NB4 (cell line): ENCODE measurements around the gene CCT7.

ENCODE experiments used
- DNase-seq: peaks from one replicate; pipeline ENCODE4 v3.0.0; 2010; ENCODE audit warnings: low read depth
- H3K4me3 ChIP-seq: one replicate; pipeline ENCODE4 v1.5.1; 2011; ENCODE audit warnings: mild to moderate bottlenecking, low read depth, low read length, moderate library complexity
- MYC ChIP-seq: IDR thresholded peaks from 2 replicates; pipeline ENCODE4 v1.6.1; 2011; ENCODE audit warnings: low read depth, low read length
- POLR2A ChIP-seq: IDR thresholded peaks from 2 replicates; pipeline ENCODE4 v1.6.1; 2011; ENCODE audit warnings: mild to moderate bottlenecking; ENCODE audit not compliant: insufficient read length; ENCODE audit errors: extremely low read depth
- TF ChIP-seq, protein P1 (sequence below): IDR thresholded peaks from one replicate; pipeline ENCODE4 v1.5.1; 2012; ENCODE audit warnings: low read depth, low read length
- TF ChIP-seq, protein P2 (sequence below): IDR thresholded peaks from 2 replicates; pipeline ENCODE4 v1.6.1; 2011; ENCODE audit warnings: low read depth, low read length

Gene CCT7

DNA sequence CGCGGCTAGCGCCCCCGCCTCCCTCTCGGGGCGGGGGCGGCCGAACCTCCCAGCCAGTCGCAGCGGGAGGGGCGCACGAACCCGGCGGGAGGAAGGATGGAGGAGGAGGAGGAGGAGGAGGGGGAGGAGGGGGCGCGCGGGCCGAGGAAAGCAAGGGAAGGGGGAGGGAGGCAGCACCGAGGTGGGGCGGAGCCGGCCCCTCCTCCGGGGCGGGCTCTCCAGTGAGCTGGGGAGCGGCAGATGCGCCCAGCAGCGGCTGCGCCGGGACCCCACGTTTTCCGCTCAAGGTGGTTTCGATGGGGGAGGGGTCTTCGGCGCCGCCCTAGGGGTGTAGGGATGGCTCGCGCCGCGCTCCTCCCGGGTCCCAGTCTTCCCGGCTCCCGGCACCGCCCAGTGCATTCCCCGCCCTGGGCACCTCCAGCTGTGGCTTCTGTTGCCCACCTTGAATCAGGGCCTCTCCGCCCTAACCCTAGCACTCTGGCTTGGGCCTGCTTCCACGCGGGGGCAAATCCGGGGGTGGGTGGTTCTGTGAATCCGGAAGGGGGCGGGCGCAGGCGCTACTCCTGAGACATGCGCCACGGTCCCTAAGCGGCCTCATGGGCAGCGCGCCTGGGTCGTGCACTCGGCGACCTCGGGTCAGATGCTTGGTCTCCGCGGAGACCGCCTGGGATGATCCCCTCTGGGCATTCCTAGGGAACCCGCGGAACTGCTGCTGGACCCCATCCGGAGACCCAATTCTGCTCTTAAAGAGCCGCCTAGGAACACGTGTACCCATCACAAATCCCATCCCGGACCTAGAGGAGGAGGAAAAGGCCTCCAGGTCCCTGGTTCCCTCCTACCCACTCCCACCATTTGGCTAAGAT is 50.4 kb downstream of the CCT7 start, which contains the start of gene FBXO41:
TSS of gene FBXO41 (minus strand) at position 183 of the 863 bp plus-strand sequence. CDS start 14,848 bp downstream, outside the sequence.
- peak within 1 kb of the TSS; percentile 87 for H3K4me3 ChIP-seq
- DNase-seq, result peak; percentile 97
- TF ChIP-seq, protein P1, sequence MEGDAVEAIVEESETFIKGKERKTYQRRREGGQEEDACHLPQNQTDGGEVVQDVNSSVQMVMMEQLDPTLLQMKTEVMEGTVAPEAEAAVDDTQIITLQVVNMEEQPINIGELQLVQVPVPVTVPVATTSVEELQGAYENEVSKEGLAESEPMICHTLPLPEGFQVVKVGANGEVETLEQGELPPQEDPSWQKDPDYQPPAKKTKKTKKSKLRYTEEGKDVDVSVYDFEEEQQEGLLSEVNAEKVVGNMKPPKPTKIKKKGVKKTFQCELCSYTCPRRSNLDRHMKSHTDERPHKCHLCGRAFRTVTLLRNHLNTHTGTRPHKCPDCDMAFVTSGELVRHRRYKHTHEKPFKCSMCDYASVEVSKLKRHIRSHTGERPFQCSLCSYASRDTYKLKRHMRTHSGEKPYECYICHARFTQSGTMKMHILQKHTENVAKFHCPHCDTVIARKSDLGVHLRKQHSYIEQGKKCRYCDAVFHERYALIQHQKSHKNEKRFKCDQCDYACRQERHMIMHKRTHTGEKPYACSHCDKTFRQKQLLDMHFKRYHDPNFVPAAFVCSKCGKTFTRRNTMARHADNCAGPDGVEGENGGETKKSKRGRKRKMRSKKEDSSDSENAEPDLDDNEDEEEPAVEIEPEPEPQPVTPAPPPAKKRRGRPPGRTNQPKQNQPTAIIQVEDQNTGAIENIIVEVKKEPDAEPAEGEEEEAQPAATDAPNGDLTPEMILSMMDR, result no peak
- TF ChIP-seq MYC (peak; percentile 74), POLR2A (peak; percentile 63)
- TF ChIP-seq, protein P2, sequence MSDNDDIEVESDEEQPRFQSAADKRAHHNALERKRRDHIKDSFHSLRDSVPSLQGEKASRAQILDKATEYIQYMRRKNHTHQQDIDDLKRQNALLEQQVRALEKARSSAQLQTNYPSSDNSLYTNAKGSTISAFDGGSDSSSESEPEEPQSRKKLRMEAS, result peak; percentile 75

DNA sequence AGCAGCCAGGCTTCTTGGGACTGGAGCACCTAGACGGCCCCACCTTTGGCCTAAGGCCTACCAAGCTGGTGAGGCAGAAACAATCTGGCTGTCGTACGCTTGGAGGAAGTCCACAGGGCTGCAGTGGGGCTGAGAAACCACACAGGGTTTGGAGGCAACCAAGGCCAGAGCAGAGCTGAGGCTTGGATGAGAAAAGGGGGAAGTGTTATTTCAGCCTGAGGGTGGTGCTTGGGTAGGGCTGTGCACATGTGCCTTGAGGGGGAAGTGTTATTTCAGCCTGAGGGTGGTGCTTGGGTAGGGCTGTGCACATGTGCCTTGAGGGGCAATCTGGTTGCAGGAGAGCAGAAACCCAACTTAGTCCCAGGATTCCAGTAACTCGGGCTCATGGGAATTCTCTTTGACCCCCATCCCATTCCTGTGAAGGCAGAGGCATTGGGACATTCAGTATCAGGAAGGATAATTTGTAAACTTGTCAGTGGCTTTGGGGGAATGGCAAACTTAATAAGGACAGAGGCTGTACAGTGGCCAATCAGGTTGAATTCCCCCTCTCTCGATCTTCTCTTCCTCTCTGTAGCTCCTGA is 51.1 kb downstream of the CCT7 start:
- TF ChIP-seq, protein P2, result peak; percentile 98
- peak; percentile 98 for TF ChIP-seq MYC
- TF ChIP-seq, protein P1, result no peak
- TF ChIP-seq POLR2A, result peak; percentile 69
- DNase-seq, result peak; percentile 97
- peak overlapping the region; percentile 70 for H3K4me3 ChIP-seq

DNA sequence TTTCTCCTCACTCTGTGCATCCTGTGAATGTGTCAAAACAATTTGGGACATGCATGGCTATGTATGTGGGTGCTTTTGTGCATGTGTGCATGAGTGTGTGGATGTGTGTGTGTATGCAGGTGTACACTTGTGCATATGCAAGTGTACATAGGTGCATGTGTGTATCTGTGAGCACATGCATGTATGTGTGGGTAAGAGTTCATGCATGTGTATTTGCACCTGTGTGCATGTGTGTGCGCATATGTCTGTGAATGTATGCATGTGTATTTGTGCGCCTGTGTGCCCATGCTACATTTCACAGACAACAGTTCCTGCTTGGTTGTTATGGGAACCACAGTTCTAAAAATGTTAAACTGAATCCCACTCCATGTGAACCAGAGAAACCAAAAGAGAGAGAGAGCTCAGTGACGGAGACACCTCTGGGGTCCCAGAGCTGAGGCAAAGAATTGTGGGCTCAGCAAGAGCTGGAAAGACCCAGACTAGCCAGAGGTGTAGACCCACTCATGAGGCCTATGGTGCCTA is 52.1 kb downstream of the CCT7 start:
- no peak for DNase-seq
- TF ChIP-seq, protein P2, result no peak
- TF ChIP-seq POLR2A (no peak), MYC (no peak)
- TF ChIP-seq, protein P1, result no peak
- no peak overlapping the region for H3K4me3 ChIP-seq

DNA sequence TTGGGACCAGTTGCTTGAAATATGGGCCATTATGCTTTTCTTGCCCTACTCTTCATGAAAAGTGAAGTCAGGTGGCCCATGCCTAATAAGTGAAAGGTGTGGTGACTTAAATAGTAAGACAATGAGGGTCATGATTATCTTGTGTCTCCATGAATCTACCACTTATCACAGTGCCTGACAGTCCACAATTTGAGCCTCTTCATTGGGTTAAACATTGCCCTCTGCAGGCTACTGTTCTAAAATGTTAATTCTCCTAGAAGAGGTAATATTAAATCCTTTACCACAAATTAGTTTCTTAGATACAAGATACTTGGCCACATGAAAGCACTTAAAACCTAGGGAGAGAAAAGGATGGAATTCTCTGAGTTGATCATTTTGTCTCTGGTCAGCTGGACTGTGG is 55.2 kb downstream of the CCT7 start:
- H3K4me3 ChIP-seq, result no peak overlapping the region
- TF ChIP-seq, protein P1, result peak; percentile 20
- no peak for TF ChIP-seq POLR2A
- DNase-seq, result peak; percentile 39

DNA sequence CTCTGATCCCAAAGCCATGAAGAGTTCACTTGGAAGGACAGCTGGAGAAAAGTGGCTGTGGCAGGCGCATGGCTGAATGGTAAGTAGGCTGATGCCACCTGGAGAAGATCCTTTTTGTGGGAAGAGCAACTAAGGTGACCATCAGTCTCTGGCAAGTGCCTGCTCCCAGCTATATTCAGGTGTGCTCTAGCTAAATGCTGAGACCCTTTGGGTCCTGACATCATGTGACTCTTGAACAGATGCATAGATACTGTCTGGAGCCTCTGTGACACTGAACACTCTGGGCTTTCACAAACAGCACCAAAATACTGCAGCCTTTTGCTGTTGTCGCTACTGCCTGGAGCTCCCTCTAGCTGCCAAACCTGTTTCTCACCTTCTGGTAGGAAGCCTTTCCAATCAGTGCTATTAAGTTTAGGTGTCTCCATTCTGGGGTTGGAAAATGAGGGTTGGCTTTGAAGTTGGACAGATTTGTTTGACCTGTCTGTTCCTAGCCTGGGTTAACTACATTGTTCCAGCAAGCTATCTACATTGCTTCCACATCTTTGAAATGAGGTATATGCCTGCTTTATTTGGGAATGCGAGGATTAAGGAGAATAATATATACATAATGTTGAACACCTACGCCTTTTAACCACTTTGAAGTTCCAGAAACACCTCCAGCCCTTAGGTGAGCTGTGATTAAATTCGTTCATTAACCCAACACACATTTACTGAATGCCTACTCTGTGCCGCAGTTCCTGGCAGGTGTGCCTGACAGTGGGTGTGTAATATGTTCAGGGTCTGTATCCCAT is 56.1 kb downstream of the CCT7 start:
- no peak overlapping the region for H3K4me3 ChIP-seq
- TF ChIP-seq, protein P1, result peak; percentile 75
- TF ChIP-seq MYC, result no peak
- DNase-seq, result peak; percentile 67
